Endothelial cell of umbilical vein (primary cell): Measurements from ENCODE around the gene IFNA14. TPM values are rescaled to one million over a fixed set of nuclear protein-coding genes. Genes with fewer than 3 reads are reported as not detected.

Source experiments
- BruUV-seq: library from RNA; stranded (reverse); fragments of 400-500 nt; replicated peaks from 2 replicates; lab custom pipeline; 2021; lab: Mats Ljungman, UMichigan
- CTCF ChIA-PET: fragments of 300-600, 350-600 bp; sonication (Branson Sonifier 250); formaldehyde crosslinking; loops from one replicate; lab custom pipeline; 2021; ENCODE audit warnings: antibody characterized with exemption, inconsistent platforms; lab: Charles Lee
- POLR2A ChIA-PET: fragments of 300-600, 350-600 bp; sonication (Branson Sonifier 250); formaldehyde crosslinking; loops from one replicate; lab custom pipeline; 2021; ENCODE audit warnings: antibody characterized with exemption, inconsistent platforms; lab: Charles Lee
- DNase-seq: peaks from one replicate; pipeline ENCODE4 v3.0.0-alpha.2; 2011; ENCODE audit warnings: low read depth, low spot score
- FAIRE-seq: peaks from 2 replicates; lab custom pipeline; 2011; peaks lifted over from hg19 to GRCh38; lab: Jason Lieb, UNC
- H2AFZ ChIP-seq: 2 replicates; pipeline ENCODE4 v1.6.0; 2012; ENCODE audit warnings: low read depth, low read length, control low read depth, inconsistent platforms
- H3K27ac ChIP-seq: 2 replicates; pipeline ENCODE4 v1.5.1; 2011; ENCODE audit warnings: low read depth, mild to moderate bottlenecking, control low read depth, low read length, moderate library complexity; ENCODE audit not compliant: insufficient read depth
- H3K27me3 ChIP-seq, 2 experiments: 2 replicates each; pipeline versions ENCODE4 v1.6.0 to v1.6.1; 2011; ENCODE audit warnings: low read length in 2 of 2, mixed read lengths in 1 of 2; ENCODE audit not compliant: control insufficient read depth in 2 of 2, insufficient read depth in 2 of 2
- H3K36me3 ChIP-seq, 2 experiments: 2 replicates in 1 of 2; 3 replicates in 1 of 2; pipeline ENCODE4 v1.5.1; 2011; ENCODE audit warnings: low read length in 2 of 2, mild to moderate bottlenecking in 1 of 2, moderate library complexity in 1 of 2; ENCODE audit not compliant: control insufficient read depth in 2 of 2, insufficient read depth in 2 of 2; ENCODE audit errors: extremely low read depth in 1 of 2
- H3K4me1 ChIP-seq: 3 replicates; pipeline ENCODE4 v1.5.1; 2011; ENCODE audit warnings: mild to moderate bottlenecking, low read length; ENCODE audit not compliant: control insufficient read depth, insufficient read depth; ENCODE audit errors: extremely low read depth
- H3K4me2 ChIP-seq: 2 replicates; pipeline ENCODE4 v1.6.1; 2011; ENCODE audit warnings: low read length, control low read depth, mixed read lengths; ENCODE audit not compliant: insufficient read depth
- H3K4me3 ChIP-seq, 3 experiments: fragments of 200-600 bp in 1 of 3; sonication (generic), shearing (Covaris generic) in 1 of 3; replicated peaks in 1 of 3; 2 replicates each; pipeline ENCODE4 v1.5.1; 2011 to 2016; ENCODE audit warnings: control low read depth in 3 of 3, low read length in 3 of 3, mild to moderate bottlenecking in 2 of 3, inconsistent platforms in 1 of 3, low read depth in 1 of 3, moderate library complexity in 1 of 3; ENCODE audit not compliant: insufficient read depth in 1 of 3
- H3K79me2 ChIP-seq: 2 replicates; pipeline ENCODE4 v1.6.0; 2012; ENCODE audit warnings: low read length, inconsistent platforms; ENCODE audit not compliant: control insufficient read depth, insufficient read depth
- H3K9ac ChIP-seq: replicated peaks from 2 replicates; pipeline ENCODE3; 2011; ENCODE audit warnings: low read length, control low read depth; ENCODE audit not compliant: insufficient read depth; ENCODE audit errors: extremely low read depth
- H3K9me1 ChIP-seq: replicated peaks from 3 replicates; pipeline ENCODE4 v1.6.0; 2011; ENCODE audit warnings: mild to moderate bottlenecking, low read length; ENCODE audit not compliant: control insufficient read depth, insufficient read depth; ENCODE audit errors: extremely low read depth
- H3K9me3 ChIP-seq: replicated peaks from 2 replicates; pipeline ENCODE4 v1.5.1; 2012; ENCODE audit warnings: low read length, inconsistent platforms; ENCODE audit not compliant: control insufficient read depth, insufficient read depth
- H4K20me1 ChIP-seq: replicated peaks from 2 replicates; pipeline ENCODE3; 2011; ENCODE audit warnings: mild to moderate bottlenecking, low read length; ENCODE audit not compliant: control insufficient read depth, insufficient read depth; ENCODE audit errors: extremely low read depth
- CTCF ChIP-seq, 2 donors: IDR thresholded peaks; 1 replicate in 1 of 2; 2 replicates in 1 of 2; pipeline ENCODE4 v1.5.1; 2011; ENCODE audit warnings: low read length in 2 of 2, mild to moderate bottlenecking in 2 of 2, moderate library complexity in 2 of 2, control low read depth in 1 of 2, inconsistent platforms in 1 of 2, low read depth in 1 of 2; ENCODE audit not compliant: insufficient read depth in 1 of 2; ENCODE audit errors: extremely low read depth in 1 of 2
- EZH2 ChIP-seq: IDR thresholded peaks from 2 replicates; pipeline ENCODE4 v1.6.1; 2012; ENCODE audit warnings: borderline replicate concordance, low read depth, mild to moderate bottlenecking, moderate library complexity, low read length, inconsistent platforms; ENCODE audit not compliant: severe bottlenecking
- FOS ChIP-seq: IDR thresholded peaks from 2 replicates; pipeline ENCODE4 v1.6.1; 2011; ENCODE audit warnings: mild to moderate bottlenecking, low read length, moderate library complexity, borderline replicate concordance; ENCODE audit not compliant: insufficient read depth
- GATA2 ChIP-seq: IDR thresholded peaks from 2 replicates; pipeline ENCODE4 v1.7.0; 2011; ENCODE audit warnings: low read depth, mild to moderate bottlenecking, moderate library complexity, mixed read lengths, low read length; ENCODE audit not compliant: insufficient read length, insufficient read depth
- JUN ChIP-seq: IDR thresholded peaks from 2 replicates; pipeline ENCODE4 v1.6.1; 2011; ENCODE audit warnings: borderline replicate concordance, low read depth; ENCODE audit not compliant: insufficient read length, insufficient read depth
- MAX ChIP-seq: IDR thresholded peaks from 2 replicates; pipeline ENCODE4 v1.6.1; 2011; ENCODE audit not compliant: insufficient read depth, insufficient read length
- MYC ChIP-seq: IDR thresholded peaks from one replicate; pipeline ENCODE4 v1.6.1; 2011; ENCODE audit warnings: mild to moderate bottlenecking, low read depth, low read length
- POLR2A ChIP-seq: IDR thresholded peaks from 2 replicates; pipeline ENCODE4 v1.6.1; 2012; ENCODE audit warnings: low read depth, mild to moderate bottlenecking, control low read depth, low read length
- POLR2AphosphoS5 ChIP-seq: IDR thresholded peaks from 2 replicates; pipeline ENCODE4 v1.6.1; 2012; ENCODE audit warnings: low read depth, mild to moderate bottlenecking, control low read depth, low read length, moderate library complexity; ENCODE audit not compliant: insufficient read depth
- dilution Hi-C: fragments of 300-500 bp; cut with MboI; formaldehyde crosslinking; loops from one replicate; pipeline ENCODE4 v1.15.0; 2019; ENCODE audit warnings: low sequenced_read_pairs; ENCODE audit not compliant: extremely low pct_ligation_motif_present
- intact Hi-C: fragments of 100-400 bp; cut with micrococcal nuclease; formaldehyde crosslinking; loops from one replicate; pipeline ENCODE4 v1.10.0; 2022
- polyA plus RNA-seq, 4 experiments: library from polyadenylated mRNA; depleted of rRNA in 3 of 4; stranded (reverse) in 3 of 4; unstranded in 1 of 4; fragments of >200 nt; gene quantifications; 2 replicates each; pipeline versions ENCODE4 v1.2.1 to v1.2.3, GENCODE V29; 2011 to 2012; ENCODE audit warnings: missing spikeins in 1 of 4
- total RNA-seq: library from RNA; stranded (reverse); gene quantifications from 2 replicates; pipeline ENCODE4 v1.2.3, GENCODE V29; 2021

Gene IFNA14
- total and polyA plus RNA-seq, 2 donors (not counting 3 experiments of a cell fraction or from before 2014, with no cell fraction given) = not detected

GRCh38 chr9:21265421-21266189 lies 25.8 kb upstream of the IFNA14 start:
- CTCF ChIA-PET = interaction anchor here (2.0 to 2.1 kb wide), 2 partner anchors 12 to 130 kb away, joined by 7 to 9 read pairs; no protein-coding TSS in a partner anchor

More at GRCh38 chr9:21265421-21266189, 25.8 kb upstream of the IFNA14 start:
- Histone ChIP-seq H3K4me1 (no peaks in the 10 kb centered on the region), H4K20me1 (no peaks in the 10 kb centered on the region), H3K27me3 (peaks cover 16 to 31% of the 10 kb centered on the region in 2 experiments), H3K9me3 (no peaks in the 10 kb centered on the region), H3K79me2 (no peaks in the 10 kb centered on the region), H3K4me3 (no peak overlapping the region), H3K4me2 (no peak overlapping the region), H3K9ac (no peak overlapping the region), H3K27ac (no peak overlapping the region), H3K9me1 (no peaks in the 10 kb centered on the region), H2AFZ (no peak overlapping the region), H3K36me3 (no peaks in the 10 kb centered on the region)
- TF ChIP-seq MAX (no peak), FOS (no peak), JUN (no peak), POLR2A (no peak), EZH2 (no peak), POLR2AphosphoS5 (no peak), CTCF (IDR thresholded peaks at IDR 0.05; ENCODE audit: extremely low read depth in 1 of 2, insufficient read depth in 1 of 2, low read depth in 1 of 2, low read length in 2 of 2) (no peak), MYC (no peak), GATA2 (no peak)
- intact Hi-C loops = no loop called here
- dilution Hi-C loops = no loop called here
- BruUV-seq = no TSS peak
- POLR2A ChIA-PET = no interaction called here
- DNase-seq (no peak), FAIRE-seq (no peak)
